Activated CD8-positive, alpha-beta memory T cell treated with anti-CD3 and anti-CD28 coated beads, Interleukin-2, amount 50 U/mL, for 4 hours (primary cell): ENCODE measurements around the gene MTCL1.

Experiments
- DNase-seq: peaks from one replicate; pipeline ENCODE4 v3.0.0-alpha.2; 2020

The MTCL1 gene

DNA sequence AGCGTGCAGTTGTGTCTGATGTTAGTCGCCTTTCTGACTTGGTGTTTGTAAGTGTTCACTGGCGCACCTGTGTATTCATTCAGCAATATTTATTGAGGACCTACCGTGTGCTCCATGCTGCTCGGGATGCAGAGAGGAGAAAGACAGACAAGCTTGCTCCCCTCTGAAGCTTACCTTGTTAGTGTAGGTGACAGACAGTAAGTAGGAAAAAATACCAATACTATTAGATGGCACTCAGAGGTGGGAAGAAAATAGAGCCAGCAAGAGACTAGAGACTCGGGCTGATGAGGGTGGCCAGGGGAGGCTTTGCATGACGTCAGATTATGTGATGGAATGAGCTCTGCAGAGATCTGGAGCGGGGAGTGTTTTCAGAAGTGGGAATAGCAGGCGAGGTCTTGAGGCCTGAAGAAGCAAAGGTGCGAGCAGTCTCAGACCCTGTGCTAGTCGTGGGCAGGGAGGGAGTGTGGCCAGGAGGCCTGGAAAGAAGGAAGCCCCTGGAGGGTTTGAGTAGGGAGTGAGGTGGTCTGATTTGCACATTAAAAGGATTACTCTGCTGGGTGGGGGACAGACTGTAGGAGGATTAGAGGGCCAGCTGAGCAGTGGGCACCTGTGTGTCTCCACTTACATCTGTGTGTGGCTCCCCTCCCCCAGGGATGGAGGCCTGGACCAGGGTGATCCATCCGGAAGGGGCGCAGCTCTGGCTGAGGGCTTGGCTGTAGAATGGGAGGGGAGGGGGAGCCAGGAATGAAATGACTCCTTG lies 11.8 kb downstream of the MTCL1 start:
- no peak for DNase-seq

DNA sequence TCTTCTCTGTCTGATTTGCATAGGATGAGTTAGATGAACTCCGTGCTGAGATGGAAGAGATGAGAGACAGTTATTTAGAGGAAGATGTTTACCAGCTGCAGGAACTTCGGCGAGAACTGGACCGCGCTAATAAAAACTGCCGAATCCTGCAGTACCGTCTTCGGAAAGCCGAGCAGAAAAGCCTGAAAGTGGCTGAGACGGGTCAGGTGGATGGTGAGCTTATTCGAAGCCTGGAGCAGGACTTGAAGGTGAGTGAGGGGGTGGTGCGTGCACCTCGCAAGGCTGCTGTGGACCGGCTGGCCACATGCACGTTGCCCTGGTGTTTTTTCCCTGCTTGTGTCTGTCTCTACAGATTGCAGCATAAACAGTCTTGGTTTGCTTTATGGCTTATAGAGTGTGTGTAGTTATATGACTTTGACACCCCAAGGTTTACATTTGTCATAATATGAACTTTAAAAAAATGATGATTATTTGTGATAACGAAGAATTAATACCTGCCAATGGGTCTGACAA lies 13.1 kb downstream of the MTCL1 start:
- no peak for DNase-seq

GRCh38 chr18:8719192-8719591 lies 13.8 kb downstream of the MTCL1 start:
- DNase-seq = no peak

GRCh38 chr18:8720141-8720540 lies 14.8 kb downstream of the MTCL1 start:
- no peak for DNase-seq

GRCh38 chr18:8721094-8721669 lies 15.8 kb downstream of the MTCL1 start:
- no peak for DNase-seq

DNA sequence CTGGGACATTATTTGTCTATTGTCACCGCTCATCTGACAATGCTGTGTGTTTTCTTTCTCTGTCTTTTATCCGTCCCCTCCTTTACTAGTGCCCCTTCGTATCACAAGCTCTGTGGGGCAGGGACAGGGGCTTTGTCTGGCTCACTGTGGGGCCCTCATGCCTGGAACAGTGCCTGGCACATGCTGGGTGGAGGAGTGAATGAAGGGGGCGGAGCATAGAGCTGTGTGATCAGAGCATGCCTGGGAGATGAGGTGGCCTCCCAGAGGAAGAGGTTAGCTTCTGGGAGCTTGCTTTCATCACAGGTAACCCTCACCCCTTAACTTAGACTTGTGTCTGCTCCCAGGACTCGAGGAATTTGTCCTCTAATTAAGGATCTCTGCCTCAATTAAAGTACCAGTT lies 16.4 kb downstream of the MTCL1 start:
- no peak for DNase-seq

DNA sequence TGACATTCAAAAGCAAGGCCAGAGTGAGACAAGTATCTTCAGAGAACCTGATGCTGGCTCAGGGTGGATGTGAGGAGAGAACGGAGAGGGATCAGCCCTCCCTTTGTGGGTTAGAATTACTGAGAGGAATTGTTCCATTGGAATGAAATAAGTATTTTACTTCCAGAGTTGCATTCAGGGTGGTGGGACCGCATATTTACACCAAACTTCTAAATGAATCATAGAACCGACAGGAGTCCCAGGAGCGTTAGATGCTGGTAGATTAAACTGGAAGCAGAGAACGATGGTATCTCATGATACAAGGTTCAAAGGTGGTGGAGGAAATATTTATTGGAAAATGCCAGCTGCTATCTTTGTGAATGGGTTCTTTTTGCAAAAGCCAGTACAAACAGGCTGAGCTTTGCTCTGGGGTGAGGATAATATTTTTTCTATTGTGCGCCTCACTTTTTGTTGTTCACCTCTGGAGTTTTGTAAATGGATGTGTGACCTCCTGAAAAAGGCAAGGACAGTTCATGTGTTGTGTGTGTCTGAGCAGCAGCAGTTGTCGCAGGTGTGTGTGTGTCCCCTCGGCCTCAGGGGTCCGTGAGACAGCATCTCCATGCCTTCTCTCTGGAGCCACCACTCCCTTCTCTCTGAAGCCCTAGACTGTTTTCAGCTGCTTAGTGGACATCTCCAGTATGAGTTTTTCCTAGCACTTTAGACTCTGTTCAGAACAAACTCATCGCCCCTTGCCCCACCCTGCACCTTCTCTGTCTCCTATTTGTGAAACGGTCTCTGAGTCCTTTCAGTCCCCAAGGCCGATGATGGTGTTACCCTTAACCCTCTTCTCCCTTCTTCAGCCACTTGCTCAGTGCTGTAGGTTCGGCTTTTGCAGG lies 17.8 kb downstream of the MTCL1 start:
- DNase-seq = no peak

GRCh38 chr18:8724452-8724851 lies 19.1 kb downstream of the MTCL1 start:
- no peak for DNase-seq

DNA sequence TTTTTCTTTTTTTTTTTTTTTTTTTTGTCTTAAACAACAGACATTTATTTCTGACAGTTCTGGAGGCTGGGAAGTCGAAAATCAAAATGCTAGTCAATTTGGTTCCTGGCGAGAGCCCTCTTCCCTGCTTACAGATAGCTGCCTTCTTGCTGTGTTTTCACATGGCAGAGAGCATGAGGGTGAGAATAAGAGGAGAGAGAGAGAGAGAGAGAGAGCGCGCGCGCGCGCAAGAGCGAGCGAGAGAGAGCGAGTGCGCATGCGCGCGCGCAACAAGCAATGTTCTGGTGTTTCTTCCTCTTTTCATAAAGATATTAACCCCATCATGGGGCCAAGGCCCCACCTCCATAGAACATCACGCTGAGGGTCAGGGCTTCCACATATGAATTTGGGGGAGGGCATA lies 20.9 kb downstream of the MTCL1 start:
- DNase-seq = no peak

DNA sequence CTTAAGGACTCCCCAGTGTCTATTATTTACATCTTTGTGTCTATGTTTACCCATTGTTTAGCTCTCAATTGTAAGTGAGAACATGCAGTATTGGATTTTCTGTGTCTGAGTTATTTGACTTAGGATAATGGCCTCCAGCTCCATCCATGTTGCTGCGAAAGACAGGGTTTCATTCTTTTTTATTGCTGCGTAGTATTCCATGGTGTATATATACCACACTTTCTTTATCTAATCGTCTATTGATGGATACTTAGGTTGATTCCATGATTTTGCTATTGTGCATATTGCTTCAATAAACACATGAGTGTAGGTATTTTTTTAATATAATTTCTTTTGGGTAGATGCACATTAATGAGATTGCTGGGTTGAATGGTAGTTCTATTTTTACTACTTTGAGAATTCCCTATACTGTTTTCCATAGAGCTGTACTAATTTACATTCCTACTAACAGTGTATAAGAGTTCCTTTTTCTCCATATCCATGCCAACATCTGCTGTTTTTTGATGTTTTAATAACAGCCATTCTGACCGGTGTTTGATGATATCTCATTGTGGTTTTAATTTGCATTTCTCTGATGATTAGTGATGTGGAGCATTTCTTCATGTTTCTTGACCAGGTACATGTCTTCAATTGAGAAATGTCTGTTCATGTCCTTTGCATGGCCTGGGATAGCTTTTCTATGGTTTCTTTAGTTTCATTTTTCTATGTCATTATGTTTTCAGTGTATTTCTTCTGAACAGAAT lies 21.8 kb downstream of the MTCL1 start:
- DNase-seq = no peak

GRCh38 chr18:8730080-8730827 lies 24.9 kb downstream of the MTCL1 start:
- no peak for DNase-seq

- no peak for DNase-seq
Observed at GRCh38 chr18:8732442-8733360, 27.3 kb downstream of the MTCL1 start.

GRCh38 chr18:8734496-8734895 lies 29.1 kb downstream of the MTCL1 start:
- DNase-seq = no peak

- DNase-seq = no peak
Observed at GRCh38 chr18:8735274-8735673, 29.9 kb downstream of the MTCL1 start.

GRCh38 chr18:8741117-8741516 lies 35.8 kb downstream of the MTCL1 start:
- no peak for DNase-seq

DNA sequence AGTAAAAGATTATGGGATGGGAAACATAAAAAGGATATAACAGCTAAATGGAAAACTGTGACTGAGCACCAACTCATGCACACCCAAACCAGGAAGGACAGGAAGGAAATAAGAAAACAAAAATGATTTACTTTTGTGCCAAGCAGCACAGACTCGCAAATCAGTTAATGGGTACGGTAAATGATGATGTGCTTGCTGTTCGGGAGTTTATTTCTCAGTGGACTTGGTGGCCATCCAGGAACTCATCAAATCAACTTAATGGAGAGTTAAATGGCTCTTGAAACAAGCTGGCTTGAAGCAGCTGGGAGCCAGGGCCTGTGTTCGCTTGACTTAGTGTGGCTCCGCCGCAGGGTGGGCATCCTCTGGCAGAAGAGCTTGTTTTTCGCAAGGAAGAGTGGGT lies 36.2 kb downstream of the MTCL1 start:
- DNase-seq = no peak

GRCh38 chr18:8742387-8743361 lies 37.3 kb downstream of the MTCL1 start:
- no peak for DNase-seq

GRCh38 chr18:8744038-8744437 lies 38.7 kb downstream of the MTCL1 start:
- no peak for DNase-seq

DNA sequence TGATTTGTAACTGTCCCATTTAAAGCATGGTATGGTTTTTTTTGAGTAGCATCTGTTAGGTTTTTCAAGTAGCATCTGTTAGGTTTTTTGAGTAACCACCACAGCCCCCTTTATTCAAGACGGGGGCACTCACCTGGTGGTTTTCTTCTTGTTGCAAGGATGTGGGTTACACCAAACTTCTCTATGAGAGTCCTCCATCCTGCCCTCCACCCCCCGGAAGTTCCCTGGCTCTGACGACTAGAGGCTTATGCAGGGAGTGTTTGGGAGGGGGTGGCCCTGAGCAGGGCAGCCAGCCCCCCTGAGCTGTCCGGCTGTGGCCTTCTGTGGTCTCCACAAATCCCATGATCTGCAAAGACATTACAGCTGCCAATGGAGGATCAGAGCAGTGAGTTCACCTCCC lies 39.3 kb downstream of the MTCL1 start:
- no peak for DNase-seq
